GM12873 (cell line): Measurements from ENCODE around the gene MYO7A.

Experiments used
- CTCF ChIP-seq: IDR thresholded peaks from 2 replicates; pipeline ENCODE4 v1.5.1; 2012; ENCODE audit warnings: low read depth, mild to moderate bottlenecking, moderate library complexity, low read length, control low read depth; ENCODE audit not compliant: insufficient read depth; ENCODE audit errors: missing control alignments

The MYO7A gene

GRCh38 chr11:77167111-77167626 lies 39.1 kb downstream of the MYO7A start:
- no peak for TF ChIP-seq CTCF

- no peak for TF ChIP-seq CTCF
Measured at GRCh38 chr11:77167791-77168190, 39.7 kb downstream of the MYO7A start.

GRCh38 chr11:77170107-77170506 lies 42.1 kb downstream of the MYO7A start:
- TF ChIP-seq CTCF: no peak

- no peak for TF ChIP-seq CTCF
Measured at GRCh38 chr11:77171254-77171653, 43.2 kb downstream of the MYO7A start.

- no peak for TF ChIP-seq CTCF
Measured at GRCh38 chr11:77171885-77172665, 44.0 kb downstream of the MYO7A start.

GRCh38 chr11:77172666-77172982 lies 44.6 kb downstream of the MYO7A start:
- no peak for TF ChIP-seq CTCF

GRCh38 chr11:77173494-77173893 lies 45.4 kb downstream of the MYO7A start:
- no peak for TF ChIP-seq CTCF
